ENCODE data around the gene COL4A2.

Gene COL4A2

DNA sequence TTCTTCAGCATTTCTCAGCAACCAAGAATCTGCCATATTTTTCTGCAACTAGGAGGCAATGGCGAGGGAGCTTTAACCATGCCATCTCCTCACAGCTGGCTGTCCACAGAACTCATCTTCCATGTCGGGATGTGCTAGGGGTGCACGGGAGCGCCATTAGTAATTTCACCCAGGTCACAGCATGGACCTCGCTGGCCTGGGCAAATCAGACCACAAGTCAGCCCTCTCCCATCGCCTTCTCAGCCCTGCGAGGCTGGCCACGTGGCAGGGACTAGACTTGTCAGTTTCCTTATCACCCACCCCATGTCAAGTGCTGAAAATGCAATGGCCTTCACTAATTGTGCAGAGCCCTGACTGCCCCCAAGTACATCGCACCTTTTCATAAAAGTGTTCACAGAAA lies 15.8 kb upstream of the COL4A2 start:
- no peak for DNase-seq

DNA sequence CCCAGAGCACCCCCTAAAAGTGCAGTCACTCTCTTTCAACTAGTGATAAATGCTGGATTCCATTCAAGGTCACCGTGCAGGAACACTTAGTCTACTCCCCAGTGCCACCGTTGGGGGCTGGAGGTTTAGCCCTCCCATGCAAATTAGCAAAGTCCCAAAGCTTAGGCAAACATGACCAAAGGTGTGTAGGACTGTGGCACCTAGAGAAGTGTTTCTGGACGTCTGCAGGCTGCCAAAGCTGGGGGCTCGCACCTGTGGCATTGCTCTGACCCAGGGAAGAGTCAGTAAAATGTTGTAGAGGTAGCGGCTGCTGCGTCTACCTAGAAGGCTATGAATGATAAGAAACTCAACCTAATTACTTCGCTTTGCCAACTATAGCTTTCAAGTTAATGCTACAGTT lies 14.0 kb upstream of the COL4A2 start:
- DNase-seq = no peak

GRCh38 chr13:110293649-110294048 lies 13.4 kb upstream of the COL4A2 start:
- DNase-seq = no peak

DNA sequence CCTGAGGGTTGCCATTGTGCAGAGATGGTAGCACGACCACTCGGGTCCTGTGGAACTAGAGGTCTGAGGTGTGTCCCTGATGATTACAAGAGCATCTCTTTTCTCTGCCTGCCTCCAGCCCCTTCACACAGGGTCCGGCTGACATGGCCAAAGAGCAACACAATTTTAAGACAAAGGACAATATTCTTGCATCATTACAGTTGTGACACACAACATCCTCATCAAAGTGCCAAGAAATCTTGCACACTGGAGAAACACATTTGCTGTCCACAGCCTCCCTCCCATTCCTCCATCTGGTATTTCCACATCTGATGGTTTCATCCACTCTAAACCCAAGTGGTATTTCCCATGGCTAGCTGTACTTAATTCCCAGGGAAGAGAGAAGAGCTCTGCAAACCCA lies 12.9 kb upstream of the COL4A2 start:
- no peak for DNase-seq

DNA sequence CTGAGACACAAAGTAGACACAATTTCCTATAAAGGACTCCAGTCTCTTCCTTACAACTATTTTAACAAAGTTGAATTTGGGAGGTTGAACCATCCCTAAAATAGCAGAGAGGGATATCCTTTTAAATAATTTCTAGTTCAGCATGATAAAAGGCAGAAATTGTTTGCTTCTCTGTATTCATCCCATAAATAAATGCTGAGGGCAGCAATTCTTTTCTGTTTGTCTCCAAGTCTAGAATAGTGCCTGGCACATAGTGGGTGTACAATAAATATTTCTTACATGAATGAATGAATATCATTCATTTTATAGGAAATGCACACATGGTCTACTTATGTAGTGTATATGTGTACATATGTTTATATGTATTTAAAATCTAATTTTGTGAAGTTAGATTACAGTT lies 12.5 kb upstream of the COL4A2 start:
- no peak for DNase-seq

DNA sequence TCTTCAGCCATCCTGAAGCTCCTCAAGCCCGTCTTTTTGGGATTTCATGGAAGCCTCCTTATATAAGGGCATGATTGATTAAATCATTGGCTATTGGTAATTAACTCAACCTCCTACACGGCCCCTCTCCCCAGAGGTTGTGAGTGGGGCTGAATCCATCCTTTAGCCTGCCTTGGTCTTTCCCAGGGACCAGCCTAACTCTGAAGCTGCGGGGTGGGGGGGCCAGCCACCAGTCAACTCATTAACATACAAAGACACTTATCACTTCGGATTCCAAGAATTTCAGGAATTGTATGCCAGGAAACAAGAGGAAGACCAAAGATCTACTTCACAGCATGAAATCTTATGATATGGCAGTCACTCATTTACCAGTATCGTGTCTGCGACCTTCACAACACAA lies 10.1 kb upstream of the COL4A2 start:
- no peak for DNase-seq

- no peak for DNase-seq
Observed at GRCh38 chr13:110297766-110298504, 9.1 kb upstream of the COL4A2 start.

DNA sequence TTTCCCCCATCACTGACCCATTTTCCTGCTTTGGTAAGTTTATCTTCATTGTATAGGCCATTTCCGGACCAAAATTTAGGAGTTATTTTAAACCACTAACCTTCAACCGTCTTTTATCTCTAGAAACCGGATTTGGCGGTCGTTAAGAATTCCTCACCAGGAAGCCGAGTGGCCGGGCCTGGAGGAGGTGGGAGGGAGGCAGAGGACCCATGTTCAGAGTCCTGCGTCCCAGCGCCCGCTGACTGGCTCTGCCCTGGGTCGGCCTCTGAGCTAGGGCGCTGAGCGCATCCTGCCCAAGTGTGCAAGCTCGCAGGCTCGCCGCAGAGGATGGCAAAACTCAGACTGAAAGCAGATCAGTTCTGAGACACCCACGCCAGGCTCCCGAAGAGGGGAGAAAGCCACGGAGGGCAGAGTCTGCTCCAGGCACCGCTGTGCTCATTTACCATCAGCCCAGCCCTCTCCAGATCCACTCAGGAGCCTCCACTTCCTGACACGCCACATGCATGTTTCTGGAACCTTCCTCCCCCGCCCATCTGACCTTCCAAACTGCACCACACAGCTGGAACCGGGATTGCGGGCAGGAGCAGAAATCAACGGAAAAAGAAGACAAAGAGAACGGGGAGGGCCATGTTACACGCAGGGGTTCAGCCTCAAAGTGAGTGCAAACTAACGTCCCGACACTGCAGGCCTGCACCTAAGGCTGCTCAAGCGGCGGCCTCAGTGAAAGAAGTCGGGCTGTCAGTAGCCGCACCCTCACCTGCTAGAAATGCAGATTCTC lies 8.4 kb upstream of the COL4A2 start:
- no peak for DNase-seq

DNA sequence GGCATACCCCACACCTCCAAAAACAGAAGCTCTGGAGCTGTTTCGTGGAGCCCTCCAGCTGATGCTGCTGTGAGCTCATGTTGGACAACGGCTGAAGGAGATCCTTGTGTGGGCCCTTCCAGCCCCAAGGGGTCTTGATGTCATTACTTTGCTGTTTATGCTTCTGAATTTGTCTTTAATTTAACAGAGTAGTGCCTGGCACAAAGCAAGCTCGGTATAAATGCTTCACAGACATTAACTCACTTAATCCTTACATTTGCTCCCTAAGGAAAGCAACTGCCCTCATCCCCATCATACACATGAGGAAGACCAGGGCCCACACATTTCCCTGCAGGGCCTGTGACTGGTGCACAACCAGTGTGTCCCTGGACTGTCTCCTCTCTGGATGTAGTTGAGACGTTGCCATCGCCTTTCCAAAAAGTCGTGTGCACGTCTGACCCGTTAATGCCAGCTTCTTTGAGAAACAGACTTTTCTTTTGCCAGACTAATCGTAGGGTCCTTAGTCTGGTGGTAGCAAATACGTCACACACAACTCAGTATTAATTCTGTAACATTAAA lies 7.7 kb upstream of the COL4A2 start:
- no peak for DNase-seq

- no peak for DNase-seq
Observed at GRCh38 chr13:110300090-110300815, 6.8 kb upstream of the COL4A2 start.

DNA sequence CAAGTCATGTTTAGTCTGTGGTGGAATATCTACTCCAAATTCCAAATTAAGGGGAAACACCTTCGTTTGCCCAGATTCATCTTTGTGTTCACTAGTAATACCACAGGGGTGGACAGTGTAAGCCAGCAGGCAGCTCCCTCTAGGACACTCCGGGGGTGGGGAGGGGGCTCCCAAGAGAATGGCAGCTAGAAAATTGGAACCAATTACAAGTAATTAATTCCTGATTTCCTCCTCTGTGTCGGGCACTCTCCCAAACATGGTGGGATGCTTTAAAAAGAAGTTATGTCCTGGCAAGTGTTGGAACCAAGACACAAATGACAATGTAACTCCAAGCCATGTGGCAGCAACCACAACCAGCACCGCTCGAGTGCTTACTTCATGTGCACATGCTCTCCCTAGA lies 6.0 kb upstream of the COL4A2 start:
- no peak for DNase-seq

GRCh38 chr13:110301606-110302553 lies 5.2 kb upstream of the COL4A2 start:
- no peak for DNase-seq

DNA sequence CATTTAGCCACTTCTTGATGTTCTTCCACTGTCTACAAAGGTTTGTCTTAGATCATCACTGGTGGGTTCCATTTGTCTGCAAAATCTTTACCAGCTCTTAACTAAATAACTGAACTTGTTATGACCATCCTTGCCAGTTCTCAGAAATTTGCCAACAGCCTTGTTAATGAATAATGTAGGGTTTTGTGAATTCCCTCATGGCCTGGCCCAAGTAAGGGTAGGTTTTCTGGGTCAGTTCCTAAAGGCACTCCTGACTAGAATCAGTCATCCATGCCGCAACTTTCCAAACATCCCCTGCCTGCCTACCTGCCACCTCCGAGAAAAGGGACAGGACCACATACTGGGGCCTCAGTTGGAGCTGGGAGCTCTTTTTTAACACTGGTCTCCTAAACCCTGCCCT lies 4.1 kb upstream of the COL4A2 start:
- no peak for DNase-seq

DNA sequence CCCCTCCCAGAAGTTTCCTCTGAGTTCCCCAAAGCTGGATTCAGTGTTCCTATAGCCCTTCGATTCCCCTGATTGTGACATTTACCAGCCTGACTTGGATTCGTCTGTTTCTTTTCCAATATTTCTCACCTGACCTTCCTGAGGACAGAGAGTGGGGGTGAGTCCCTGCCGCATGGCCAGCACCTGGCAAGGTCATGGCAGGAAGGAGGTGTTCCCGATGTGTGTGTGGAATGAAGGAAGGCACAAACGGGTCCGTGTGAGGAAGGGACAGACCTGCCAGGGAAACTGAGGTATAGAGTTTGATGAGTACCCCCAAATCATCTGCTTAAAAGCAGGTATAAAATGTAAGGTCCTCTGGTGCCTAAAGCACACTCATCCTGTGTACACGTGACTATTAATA lies 3.4 kb upstream of the COL4A2 start:
- DNase-seq = no peak

DNA sequence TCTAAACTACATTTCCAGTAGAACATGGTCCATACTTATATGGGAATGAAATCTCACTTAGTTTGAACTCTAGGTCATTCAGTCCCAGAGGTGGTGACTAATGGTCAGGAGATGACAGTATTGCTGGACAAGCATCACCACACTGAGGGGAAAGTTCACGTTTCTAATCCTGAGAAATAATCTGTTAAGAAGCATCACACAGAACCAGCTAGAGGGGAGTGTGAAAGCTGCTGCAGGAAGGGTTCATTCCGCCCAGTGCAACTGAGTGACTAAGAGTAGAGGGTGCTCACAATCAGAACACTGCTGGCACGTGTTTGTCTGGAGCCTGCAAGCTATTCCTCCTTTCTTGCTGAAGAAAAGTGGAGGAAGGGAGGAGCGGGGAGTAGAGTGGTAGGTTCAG lies 2.8 kb upstream of the COL4A2 start:
- no peak for DNase-seq

DNA sequence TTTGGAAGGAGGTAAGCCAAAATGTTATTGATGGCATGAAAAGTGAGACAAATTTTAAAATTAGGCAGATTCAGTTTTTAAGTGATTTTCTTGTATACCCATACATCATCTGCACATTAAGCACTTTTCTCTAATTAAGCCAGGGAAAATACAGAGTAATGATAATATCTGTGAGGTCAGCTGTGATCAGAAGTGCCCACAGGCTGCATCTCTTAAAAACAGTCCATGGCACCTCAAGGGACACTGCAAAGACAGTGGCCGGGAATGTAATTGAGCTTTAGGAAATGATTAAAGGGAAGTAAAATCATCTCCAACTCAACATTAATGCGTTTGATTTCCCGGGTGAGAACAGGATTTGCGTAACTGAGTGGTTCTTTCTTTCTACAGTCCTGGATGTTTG lies 2.1 kb upstream of the COL4A2 start:
- no peak for DNase-seq

DNA sequence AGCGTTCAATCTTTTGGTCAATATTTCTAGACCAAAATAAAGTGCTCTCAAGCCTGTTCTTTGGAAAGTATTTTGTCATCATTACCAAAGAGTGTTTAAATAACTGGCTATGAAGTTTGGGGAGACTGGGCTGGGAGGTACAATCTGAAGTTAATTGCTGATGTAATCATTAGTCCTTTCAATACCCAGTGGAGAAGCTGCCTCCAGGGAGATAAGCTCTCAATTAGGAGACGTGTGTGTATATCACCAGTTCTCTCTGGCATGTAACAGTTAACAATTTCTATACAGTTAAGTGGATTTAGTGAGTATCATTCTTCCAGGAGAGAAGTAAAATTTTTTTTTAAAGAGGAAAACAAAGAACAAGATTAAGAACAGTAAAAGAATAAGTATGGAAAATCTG lies 1.5 kb upstream of the COL4A2 start:
- DNase-seq = no peak

DNA sequence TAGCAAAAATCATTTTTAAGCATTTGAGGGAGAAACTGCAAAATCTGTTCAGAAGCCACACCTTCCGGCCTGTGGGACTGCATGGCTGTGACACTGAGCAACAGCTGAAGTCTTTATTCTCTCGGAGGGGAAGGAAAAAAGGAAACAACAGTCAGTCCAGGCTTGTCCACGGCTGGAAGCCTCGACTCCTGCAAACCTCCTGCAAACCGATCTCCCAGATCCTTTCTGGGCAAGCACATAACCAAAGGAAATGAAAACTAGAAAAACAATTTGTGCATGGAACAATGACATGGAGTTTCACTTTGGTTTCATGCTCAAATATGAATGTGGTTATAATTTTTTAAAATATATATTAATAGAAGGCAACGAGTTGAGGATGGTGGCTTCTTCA lies 1.1 kb upstream of the COL4A2 start:
- DNase-seq = no peak

DNA sequence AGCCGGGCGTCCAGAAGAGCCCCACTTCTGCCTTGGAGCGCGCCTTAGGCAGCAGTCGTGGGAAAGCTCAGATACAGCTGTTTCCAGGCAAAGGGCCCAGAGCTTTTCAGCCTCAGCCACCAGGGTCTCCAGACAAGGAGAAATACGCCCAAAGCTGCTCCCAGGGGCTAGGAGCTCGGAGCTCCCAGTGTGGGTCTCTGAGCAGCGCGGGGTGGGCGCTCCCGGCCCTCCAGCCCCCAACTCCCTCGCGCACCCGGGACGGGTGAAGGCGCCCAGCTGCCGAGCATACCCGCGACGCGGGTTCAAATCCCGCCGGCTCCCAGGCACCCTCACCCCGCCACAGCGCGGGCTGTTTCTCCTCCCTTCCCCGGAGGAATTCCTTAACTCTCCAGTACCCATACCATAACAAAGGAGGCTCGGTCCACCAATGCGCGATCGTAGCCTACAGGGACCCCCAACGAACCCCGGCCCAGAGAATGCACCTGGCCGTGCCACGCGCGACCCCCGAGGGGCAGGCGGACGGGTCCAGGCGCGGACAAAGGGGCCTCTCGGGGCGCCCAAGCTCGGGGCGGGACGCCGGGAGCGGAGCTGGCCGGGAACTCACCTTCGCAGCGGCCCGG lies 634 bp upstream of the COL4A2 start:
- no peak for DNase-seq

GRCh38 chr13:110307767-110308655 lies 927 bp downstream of the COL4A2 start:
- no peak for DNase-seq

Measured in NCI-H510A treated with DMSO at 0.1 percent for 48 hours (cell line).